WERI-Rb-1 (cell line): ENCODE results near the gene SORCS2.

ENCODE experiments used
- DNase-seq: peaks from one replicate; pipeline ENCODE4 v3.0.0-alpha.2; 2020
- H3K27ac ChIP-seq: fragments of 250-450 bp; sonication (Bioruptor Pico); 2 replicates; pipeline ENCODE4 v1.5.1; 2020; ENCODE audit warnings: mild to moderate bottlenecking, moderate library complexity
- H3K27me3 ChIP-seq: fragments of 250-450 bp; sonication (Bioruptor Pico); 2 replicates; pipeline ENCODE4 v1.5.1; 2021; ENCODE audit warnings: mild to moderate bottlenecking, low read depth, moderate library complexity; ENCODE audit not compliant: insufficient read depth, severe bottlenecking
- H3K36me3 ChIP-seq: fragments of 250-450 bp; sonication (Bioruptor Pico); 2 replicates; pipeline ENCODE4 v1.5.1; 2020; ENCODE audit warnings: mild to moderate bottlenecking, moderate library complexity
- H3K4me3 ChIP-seq: 2 replicates; pipeline ENCODE4 v1.5.1; 2011; ENCODE audit warnings: low read depth, mild to moderate bottlenecking, control low read depth, low read length
- H3K9me3 ChIP-seq: fragments of 250-450 bp; sonication (Bioruptor Pico); 2 replicates; pipeline ENCODE4 v1.5.1; 2021; ENCODE audit warnings: mild to moderate bottlenecking, moderate library complexity; ENCODE audit not compliant: severe bottlenecking
- CTCF ChIP-seq: IDR thresholded peaks from 2 replicates; pipeline ENCODE4 v1.5.1; 2011; ENCODE audit warnings: low read depth, mild to moderate bottlenecking, control low read depth, inconsistent platforms, low read length

Gene SORCS2

GRCh38 chr4:7217474-7218321 is 25.4 kb downstream of the SORCS2 start:
- Histone ChIP-seq H3K9me3 (no peaks in the 10 kb centered on the region), H3K36me3 (peaks cover 45% of the 10 kb centered on the region), H3K27me3 (no peaks in the 10 kb centered on the region), H3K27ac (peak overlapping the region; percentile 55), H3K4me3 (no peak overlapping the region)
- no peak for TF ChIP-seq CTCF
- no peak for DNase-seq

GRCh38 chr4:7218686-7219085 is 26.3 kb downstream of the SORCS2 start:
- TF ChIP-seq CTCF = no peak
- no peaks in the 10 kb centered on the region for H3K9me3 ChIP-seq
- no peaks in the 10 kb centered on the region for H3K27me3 ChIP-seq
- peak overlapping the region; percentile 55 for H3K27ac ChIP-seq
- DNase-seq = no peak
- no peak overlapping the region for H3K4me3 ChIP-seq
- peaks cover 40% of the 10 kb centered on the region for H3K36me3 ChIP-seq

DNA sequence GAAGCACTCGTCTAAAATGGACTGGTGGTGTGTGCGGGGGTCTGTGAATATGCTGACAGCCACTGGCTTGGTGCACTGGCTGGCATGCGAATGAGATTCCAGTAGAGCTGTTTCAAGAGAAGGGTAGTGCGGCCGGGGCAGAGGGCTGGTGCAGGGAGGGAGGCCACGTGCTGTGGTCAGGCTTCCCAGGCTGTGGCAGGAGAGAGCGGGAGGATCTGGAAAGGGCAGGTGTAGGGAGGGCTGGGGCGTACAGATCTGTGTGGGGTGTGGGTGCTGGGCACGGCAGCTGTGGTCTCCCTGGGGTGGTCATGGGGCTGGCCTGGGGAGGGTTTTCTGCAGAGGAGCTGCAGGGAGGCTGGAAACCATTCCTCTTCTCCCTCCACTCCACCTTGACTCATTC is 30.2 kb downstream of the SORCS2 start:
- Histone ChIP-seq H3K27ac (peak overlapping the region; percentile 99), H3K27me3 (no peaks in the 10 kb centered on the region), H3K4me3 (no peak overlapping the region), H3K36me3 (peaks cover 22% of the 10 kb centered on the region), H3K9me3 (no peaks in the 10 kb centered on the region)
- TF ChIP-seq CTCF = no peak
- no peak for DNase-seq

- Histone ChIP-seq H3K9me3 (no peaks in the 10 kb centered on the region), H3K4me3 (no peak overlapping the region), H3K36me3 (peaks cover 23% of the 10 kb centered on the region), H3K27ac (peak overlapping the region; percentile 99), H3K27me3 (no peaks in the 10 kb centered on the region)
- TF ChIP-seq CTCF = no peak
- no peak for DNase-seq
Observed at GRCh38 chr4:7223541-7223940, 31.2 kb downstream of the SORCS2 start.

- DNase-seq = peak; percentile 82
- no peak for TF ChIP-seq CTCF
- H3K9me3 ChIP-seq = no peaks in the 10 kb centered on the region
- peak overlapping the region; percentile 99 for H3K27ac ChIP-seq
- H3K27me3 ChIP-seq = no peaks in the 10 kb centered on the region
- no peak overlapping the region for H3K4me3 ChIP-seq
- peaks cover 27% of the 10 kb centered on the region for H3K36me3 ChIP-seq
Observed at GRCh38 chr4:7224001-7224400, 31.7 kb downstream of the SORCS2 start.
